Neural cell (in vitro differentiated cells): Measurements from ENCODE around the gene SPATA22.

ENCODE experiments used
- EZH2 ChIP-seq: fragments of 200-600, 300-800 bp; shearing (Covaris generic), sonication (generic); IDR thresholded peaks from 2 replicates; pipeline ENCODE4 v1.6.1; 2014; ENCODE audit warnings: antibody characterized with exemption, low read length, borderline replicate concordance, mild to moderate bottlenecking; ENCODE audit not compliant: insufficient read depth, poor library complexity, severe bottlenecking
- POLR2AphosphoS5 ChIP-seq: IDR thresholded peaks from 2 replicates; pipeline ENCODE4 v1.6.1; 2012
- RAD21 ChIP-seq: fragments of 450-650 bp; conservative IDR thresholded peaks from 2 replicates; pipeline ENCODE4 v1.6.1; 2014; ENCODE audit warnings: antibody characterized with exemption, mild to moderate bottlenecking, moderate library complexity
- SMC3 ChIP-seq: fragments of 450-650 bp; conservative IDR thresholded peaks from 2 replicates; pipeline ENCODE4 v1.6.1; 2014; ENCODE audit warnings: antibody characterized with exemption, mild to moderate bottlenecking, moderate library complexity; ENCODE audit not compliant: poor library complexity
- TAF1 ChIP-seq: IDR thresholded peaks from 2 replicates; pipeline ENCODE4 v1.6.1; 2012; ENCODE audit warnings: low read depth
- TF ChIP-seq, protein P1 (sequence below): fragments of 450-650 bp; IDR thresholded peaks from 2 replicates; pipeline ENCODE4 v1.5.1; 2014; ENCODE audit warnings: antibody characterized with exemption, mild to moderate bottlenecking, moderate library complexity; ENCODE audit not compliant: poor library complexity, severe bottlenecking
- TF ChIP-seq, protein P2 (sequence below): IDR thresholded peaks from 2 replicates; pipeline ENCODE4 v1.6.1; 2012; ENCODE audit warnings: borderline replicate concordance

DNA sequence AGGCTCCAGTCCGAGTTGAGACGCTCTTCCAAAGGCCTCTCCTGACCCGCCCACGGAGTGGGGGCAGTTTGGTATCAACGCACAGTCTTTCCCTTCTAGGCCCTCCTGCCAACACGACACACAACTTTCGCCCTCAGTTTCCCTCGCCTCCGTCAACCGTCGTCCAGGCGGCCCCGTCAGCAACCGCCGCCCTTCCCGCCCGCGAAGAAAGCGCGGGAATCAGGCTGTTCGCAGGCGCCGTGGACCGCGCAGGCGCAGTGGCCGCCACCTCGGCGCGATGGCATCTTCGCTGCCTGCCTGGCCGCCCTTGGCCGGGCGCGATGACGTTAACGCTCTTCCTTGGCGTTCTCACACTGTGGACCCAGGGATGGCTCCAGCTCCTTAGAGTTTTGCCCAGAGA, at the start of gene SPATA22:
- TF ChIP-seq, protein P1, sequence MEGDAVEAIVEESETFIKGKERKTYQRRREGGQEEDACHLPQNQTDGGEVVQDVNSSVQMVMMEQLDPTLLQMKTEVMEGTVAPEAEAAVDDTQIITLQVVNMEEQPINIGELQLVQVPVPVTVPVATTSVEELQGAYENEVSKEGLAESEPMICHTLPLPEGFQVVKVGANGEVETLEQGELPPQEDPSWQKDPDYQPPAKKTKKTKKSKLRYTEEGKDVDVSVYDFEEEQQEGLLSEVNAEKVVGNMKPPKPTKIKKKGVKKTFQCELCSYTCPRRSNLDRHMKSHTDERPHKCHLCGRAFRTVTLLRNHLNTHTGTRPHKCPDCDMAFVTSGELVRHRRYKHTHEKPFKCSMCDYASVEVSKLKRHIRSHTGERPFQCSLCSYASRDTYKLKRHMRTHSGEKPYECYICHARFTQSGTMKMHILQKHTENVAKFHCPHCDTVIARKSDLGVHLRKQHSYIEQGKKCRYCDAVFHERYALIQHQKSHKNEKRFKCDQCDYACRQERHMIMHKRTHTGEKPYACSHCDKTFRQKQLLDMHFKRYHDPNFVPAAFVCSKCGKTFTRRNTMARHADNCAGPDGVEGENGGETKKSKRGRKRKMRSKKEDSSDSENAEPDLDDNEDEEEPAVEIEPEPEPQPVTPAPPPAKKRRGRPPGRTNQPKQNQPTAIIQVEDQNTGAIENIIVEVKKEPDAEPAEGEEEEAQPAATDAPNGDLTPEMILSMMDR: no peak
- TF ChIP-seq, protein P2, sequence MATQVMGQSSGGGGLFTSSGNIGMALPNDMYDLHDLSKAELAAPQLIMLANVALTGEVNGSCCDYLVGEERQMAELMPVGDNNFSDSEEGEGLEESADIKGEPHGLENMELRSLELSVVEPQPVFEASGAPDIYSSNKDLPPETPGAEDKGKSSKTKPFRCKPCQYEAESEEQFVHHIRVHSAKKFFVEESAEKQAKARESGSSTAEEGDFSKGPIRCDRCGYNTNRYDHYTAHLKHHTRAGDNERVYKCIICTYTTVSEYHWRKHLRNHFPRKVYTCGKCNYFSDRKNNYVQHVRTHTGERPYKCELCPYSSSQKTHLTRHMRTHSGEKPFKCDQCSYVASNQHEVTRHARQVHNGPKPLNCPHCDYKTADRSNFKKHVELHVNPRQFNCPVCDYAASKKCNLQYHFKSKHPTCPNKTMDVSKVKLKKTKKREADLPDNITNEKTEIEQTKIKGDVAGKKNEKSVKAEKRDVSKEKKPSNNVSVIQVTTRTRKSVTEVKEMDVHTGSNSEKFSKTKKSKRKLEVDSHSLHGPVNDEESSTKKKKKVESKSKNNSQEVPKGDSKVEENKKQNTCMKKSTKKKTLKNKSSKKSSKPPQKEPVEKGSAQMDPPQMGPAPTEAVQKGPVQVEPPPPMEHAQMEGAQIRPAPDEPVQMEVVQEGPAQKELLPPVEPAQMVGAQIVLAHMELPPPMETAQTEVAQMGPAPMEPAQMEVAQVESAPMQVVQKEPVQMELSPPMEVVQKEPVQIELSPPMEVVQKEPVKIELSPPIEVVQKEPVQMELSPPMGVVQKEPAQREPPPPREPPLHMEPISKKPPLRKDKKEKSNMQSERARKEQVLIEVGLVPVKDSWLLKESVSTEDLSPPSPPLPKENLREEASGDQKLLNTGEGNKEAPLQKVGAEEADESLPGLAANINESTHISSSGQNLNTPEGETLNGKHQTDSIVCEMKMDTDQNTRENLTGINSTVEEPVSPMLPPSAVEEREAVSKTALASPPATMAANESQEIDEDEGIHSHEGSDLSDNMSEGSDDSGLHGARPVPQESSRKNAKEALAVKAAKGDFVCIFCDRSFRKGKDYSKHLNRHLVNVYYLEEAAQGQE: no peak
- TF ChIP-seq EZH2: no peak
- TF ChIP-seq POLR2AphosphoS5: no peak
- TF ChIP-seq TAF1: no peak
- no peak for TF ChIP-seq RAD21
- TF ChIP-seq SMC3: no peak
